Glomerular visceral epithelial cell (primary cell): ENCODE measurements around the gene TRIM9.
"Not testable (repeated sequence)": the region's sequence is repeated elsewhere in the genome, so short reads cannot be mapped to it uniquely, and the experiment has no call there.

Experiments used
- DNase-seq: peaks from one replicate; pipeline ENCODE4 v3.0.0-alpha.2; 2016; ENCODE audit errors: extremely low spot score

TRIM9 gene

GRCh38 chr14:51004801-51005526 lies 89.9 kb downstream of the TRIM9 start:
- peak; percentile 73 for DNase-seq

- DNase-seq, result no peak
These were observed 90.5 kb downstream of the TRIM9 start for GRCh38 chr14:51004352-51004800.

DNA sequence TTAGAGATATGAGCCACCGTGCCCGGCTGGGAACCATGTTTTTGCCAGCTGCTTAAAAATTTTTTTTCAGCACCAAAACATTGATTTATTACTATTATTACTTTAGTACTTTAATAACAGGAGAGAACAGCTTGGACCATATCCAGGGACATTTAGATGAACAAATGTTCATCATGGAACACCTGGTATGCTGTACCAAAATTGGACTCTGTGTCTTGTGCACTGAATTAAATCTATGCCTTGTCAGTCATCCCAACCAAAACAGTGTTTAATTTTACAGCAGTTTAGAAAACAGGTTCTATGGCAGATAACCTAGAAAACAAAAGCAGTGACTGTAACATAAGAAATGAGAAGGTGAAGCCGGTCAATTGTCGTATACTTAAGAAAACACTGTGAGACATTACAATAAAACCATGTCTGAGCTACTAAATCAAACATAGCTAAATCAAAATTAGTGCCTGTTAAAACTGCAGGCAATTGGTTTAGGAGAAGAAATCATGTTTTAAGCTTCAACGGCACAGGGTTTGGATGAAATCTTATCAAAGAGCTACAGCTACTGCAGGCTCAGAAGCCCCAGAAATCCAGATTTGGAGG lies 92.4 kb downstream of the TRIM9 start:
- DNase-seq, result no peak

DNA sequence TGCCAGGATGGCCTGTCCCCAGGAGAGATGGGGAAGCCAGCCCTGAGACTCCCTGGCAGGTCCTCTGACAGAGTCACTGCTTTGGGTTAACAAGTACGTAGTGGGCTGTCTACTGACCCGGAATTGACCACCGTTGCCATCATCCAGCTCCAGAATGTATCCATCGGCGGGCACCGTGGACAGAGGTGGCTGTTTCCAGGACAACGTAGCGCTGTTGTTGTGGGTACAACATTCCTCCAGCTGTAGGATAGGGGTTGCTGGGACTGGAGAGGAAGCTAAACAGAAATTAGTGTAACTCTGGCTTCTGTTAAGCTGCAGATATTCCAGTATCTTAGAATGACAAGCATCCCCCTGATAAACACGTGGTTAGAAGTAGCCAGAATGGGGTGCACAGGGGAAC lies 94.3 kb downstream of the TRIM9 start:
- DNase-seq, result no peak

GRCh38 chr14:50999726-51000125 lies 95.2 kb downstream of the TRIM9 start:
- DNase-seq, result no peak

DNA sequence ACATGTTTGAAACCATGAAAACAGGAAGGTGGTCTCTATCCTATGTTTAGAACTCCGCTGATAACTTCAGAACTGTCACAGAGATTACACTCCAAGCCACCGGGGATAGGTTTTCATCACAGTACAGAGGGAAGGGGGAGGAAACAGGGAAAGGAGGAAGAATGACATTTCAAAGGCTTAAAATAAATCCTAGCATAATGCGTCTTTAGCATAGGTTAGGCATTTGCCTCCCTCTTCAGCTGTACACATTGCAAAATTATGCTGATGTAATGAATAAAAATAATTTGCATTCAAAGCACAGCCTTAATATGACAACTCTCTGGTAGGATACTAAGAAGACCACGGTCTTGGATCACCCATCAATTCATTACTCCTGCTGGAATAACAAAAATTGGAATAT lies 96.3 kb downstream of the TRIM9 start:
- DNase-seq, result no peak

GRCh38 chr14:50997712-50998111 lies 97.2 kb downstream of the TRIM9 start:
- no peak for DNase-seq

DNA sequence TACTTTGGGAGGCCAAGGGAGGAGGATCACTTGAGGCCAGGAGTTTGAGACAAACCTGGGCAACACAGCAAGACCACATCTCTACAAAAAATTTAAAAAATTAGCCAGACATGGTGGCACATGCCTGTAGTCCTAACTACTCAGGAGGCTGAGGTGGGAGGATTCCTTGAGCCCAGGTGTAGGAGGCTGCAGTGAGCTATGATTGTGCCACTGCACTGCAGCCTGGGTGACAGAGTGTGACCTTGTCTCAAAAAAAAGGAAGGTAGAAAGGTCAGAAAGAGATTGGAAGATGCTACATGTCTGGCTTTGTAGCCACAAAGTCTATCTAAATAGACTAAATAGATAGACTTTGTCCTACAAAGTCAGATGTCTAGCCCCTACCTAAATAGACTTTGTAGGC lies 100.7 kb downstream of the TRIM9 start:
- not testable (repeated sequence) for DNase-seq

DNA sequence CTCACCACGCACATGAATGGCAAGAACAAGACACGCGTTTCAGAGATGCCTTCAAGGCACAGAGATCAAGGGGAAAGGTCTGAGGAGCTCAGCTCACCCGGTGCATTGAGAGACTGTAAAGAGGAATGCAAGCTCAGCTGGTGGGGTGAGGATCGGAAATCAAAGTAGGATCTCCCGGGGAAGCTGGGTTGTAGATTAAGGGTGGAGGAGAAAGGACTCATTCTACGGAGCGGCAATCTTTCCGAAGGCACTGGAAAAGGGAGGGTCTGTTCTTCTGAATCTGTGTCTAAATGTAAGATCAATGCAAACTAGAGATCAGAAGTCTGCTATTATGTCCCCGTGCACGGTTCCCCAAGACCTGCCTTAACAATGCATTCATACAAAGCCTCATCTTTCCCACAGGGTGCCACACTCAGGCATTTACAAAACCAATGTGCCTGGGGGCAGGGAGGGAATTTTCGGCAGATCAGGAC lies 109.0 kb downstream of the TRIM9 start:
- no peak for DNase-seq

GRCh38 chr14:50985124-50985858 lies 109.6 kb downstream of the TRIM9 start:
- DNase-seq, result no peak

GRCh38 chr14:50984036-50984710 lies 110.7 kb downstream of the TRIM9 start:
- no peak for DNase-seq

- no peak for DNase-seq
These were observed 114.7 kb downstream of the TRIM9 start for GRCh38 chr14:50979941-50980850.

DNA sequence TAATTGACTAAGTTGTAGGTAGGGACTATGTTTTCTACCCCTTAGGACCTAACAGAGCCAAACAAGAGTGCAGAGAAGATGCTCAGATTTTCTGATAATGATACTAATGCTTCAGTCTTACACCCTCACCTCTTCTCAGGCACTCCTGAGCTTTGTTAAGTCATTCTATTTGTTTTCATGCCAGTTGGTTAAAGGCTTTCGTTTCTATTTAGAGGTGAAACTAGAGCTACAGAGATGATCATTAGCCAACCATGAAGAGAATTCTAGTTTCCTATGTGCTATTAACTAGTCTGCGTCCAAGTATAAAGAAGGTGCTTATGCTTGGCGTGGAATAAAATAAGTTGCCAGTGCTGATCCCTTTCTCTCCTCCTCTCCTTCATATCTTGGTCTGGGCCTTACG lies 116.0 kb downstream of the TRIM9 start:
- no peak for DNase-seq

- no peak for DNase-seq
These were observed 116.4 kb downstream of the TRIM9 start for GRCh38 chr14:50978529-50978871.

DNA sequence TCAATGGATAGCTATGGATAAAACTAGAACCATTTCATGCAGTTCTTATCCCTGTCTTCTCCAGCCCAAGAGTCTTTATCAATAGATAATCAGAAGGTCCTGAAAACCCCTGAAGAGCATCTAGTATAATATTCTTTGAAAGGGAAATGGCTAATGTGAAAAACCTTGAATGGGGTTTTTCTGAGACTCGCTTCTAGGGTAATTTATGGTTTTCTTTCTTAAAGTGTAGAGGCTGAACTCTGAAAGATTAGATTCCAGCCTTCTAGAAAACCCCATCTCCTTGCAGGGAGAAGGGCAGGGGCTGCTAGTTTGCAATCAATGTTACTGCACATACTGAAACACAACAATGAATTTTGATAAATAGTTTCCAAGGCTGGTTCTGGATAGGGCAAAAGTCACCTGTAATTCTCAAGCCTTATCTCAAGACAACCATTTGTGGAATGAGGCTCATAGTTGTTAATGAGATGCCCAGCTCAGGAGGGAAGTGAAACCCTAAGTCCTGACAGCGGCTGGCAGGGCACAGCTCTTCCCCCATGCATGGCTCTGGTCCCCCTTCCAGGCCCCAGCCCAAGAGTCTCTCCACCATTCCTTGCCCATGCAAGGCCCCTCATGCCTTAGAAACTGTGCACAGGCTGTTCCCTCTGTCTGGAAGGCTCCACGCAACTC lies 116.9 kb downstream of the TRIM9 start:
- DNase-seq, result no peak

GRCh38 chr14:50974118-50974517 lies 120.8 kb downstream of the TRIM9 start:
- no peak for DNase-seq

GRCh38 chr14:50972734-50973133 lies 122.2 kb downstream of the TRIM9 start:
- no peak for DNase-seq

DNA sequence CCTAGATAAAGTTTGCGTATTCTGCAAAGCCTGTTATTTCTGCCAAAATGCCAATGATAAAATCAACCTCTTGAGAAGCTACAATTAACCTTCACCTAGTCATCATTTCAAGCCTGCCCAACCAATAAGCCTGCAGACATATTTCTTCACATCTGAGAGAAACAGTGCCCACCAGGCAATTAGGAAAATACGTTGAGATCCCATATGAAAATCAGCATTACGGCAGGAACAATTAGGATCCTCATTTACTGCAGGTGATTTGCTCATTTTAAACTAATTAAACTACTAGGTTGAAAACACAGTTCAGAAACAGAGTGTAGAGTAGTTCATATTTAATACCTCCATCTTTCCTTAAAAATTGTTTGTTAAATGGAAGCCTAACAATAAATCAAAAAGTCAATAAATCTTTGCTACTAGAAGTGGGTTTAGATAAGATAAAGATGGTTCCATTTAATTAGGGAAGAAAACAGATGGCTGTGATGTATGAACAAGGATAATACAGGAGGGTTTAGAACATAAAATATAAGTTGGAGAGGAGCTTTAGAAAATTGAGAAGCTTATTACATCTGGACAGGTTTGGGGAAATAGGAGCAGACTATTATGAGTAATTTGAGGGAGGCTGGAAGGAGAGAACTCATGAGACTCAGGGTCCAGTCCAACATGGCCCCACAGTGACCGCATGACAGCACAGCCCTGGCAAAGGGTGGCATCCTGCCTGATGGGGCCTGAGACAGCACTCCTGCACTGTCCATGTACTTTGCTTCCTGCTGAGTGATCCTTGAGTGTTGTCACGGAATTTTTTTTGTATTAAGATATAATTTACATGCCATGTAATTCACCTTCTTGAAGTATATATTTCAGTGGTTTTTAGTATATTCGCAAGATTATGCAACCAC lies 123.8 kb downstream of the TRIM9 start:
- no peak for DNase-seq

DNA sequence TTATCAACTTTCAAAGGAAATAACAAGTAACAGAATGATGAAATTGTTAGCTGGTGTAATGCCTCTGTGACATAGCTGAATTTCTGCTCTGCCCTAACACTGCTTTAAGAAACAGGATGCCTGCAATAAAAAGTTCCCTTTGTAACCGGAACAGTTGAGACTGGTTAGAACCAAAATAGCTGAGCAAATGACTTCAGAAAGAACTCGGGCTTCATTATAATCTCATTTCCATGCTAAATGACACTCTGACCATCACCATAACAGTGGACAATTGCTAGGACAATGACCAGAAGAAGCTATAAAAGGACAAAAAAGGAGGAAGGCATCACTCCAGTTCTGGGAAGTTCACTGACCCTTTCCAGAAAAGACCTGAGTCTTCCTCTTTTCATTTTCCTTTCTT lies 127.1 kb downstream of the TRIM9 start:
- DNase-seq, result no peak

DNA sequence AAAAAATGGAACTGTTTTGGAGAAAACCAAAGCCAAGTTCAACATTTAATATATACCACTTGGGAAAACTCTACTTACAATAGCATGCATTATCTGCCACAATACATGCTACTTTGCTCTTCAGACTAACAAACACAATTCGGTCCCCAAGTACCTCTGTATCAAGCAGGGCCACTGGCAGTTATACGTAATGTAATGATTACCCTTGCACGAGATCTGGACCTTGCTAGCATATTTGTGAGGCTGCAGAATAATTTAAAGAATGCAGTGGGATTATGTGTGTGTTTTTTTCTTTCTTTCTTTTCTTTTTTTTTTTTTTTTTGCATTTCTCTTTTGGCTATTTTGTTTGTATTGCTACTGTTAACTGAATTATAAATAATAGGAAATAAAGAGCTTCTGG lies 127.8 kb downstream of the TRIM9 start:
- DNase-seq, result no peak
